HG02885 (cell line): ENCODE results near the gene ANKIB1.
"Not testable (repeated sequence)": the region's sequence is repeated elsewhere in the genome, so short reads cannot be mapped to it uniquely, and the experiment has no call there.

Source experiments
- ATAC-seq: cut with Tn5 transposase; IDR thresholded peaks from one replicate; pipeline ENCODE4 v1.9.1; 2021; ENCODE audit warnings: mild to moderate bottlenecking; ENCODE audit not compliant: unreplicated experiment, poor library complexity

ANKIB1 gene

DNA sequence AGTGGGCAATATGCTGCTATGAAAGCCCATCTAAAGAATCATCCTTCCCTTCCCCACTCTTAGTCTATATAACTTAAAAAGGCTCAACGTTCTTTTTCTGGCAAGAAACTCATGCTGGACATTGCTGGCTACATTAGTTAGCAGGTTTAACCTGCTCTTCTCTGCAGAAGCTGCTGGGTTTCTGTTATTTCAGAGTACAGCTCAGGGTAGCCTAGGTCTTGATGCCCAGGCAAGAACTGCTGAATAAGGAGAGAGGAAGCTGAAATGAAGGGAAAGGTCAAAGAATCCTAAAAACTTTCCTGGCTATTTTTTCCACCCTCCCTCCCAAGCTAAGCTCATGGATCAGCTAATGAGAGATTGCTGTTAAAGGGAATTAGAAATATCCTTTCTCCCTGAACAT, 79.4 kb downstream of the ANKIB1 start:
- no peak for ATAC-seq

DNA sequence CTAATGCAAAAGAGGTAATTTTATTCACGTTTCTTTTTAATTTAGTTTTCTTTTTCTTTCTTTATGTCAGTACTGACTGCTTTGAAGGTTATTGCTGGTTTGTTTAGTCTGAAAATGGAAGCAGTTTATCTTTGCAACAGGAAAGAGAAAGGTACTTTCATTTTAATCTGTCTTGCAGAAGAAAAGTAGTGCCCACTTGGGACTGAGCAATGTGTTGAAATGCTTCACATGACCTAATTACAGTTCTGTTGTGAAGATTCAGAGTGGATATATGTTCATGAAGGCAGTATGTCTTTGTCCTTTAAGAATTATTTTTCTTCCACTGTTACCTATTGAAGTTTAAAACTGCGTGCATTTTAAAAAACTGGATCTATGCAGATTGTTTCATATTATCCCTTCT, 80.1 kb downstream of the ANKIB1 start:
- ATAC-seq: no peak

DNA sequence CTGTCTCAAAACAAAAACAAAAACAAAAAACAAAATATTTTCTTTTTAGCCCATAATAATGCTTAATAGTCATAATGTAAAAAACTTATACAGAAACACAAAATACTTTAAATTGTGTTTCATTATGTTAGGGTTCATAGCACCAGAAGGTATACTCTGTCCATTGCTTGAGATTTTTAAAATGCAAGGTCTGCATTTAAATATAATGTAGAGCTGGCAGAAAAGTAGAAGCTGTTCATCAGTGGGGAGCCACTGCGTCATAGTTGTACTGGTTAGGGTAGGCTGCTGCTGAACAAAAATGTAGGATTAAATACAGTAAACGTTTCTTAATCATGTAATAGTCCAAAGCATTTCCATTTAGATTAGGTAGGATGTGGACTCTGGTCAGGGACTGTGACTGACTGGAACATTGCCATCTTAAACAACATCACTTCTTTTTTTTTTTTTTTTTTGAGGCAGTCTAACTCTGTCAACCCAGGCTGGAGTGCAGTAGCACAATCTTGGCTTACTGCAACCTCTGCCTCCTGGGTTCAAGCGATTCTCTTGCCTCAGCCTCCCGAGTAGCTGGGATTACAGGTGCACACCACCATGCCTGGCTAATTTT, 85.2 kb downstream of the ANKIB1 start:
- ATAC-seq: no peak

DNA sequence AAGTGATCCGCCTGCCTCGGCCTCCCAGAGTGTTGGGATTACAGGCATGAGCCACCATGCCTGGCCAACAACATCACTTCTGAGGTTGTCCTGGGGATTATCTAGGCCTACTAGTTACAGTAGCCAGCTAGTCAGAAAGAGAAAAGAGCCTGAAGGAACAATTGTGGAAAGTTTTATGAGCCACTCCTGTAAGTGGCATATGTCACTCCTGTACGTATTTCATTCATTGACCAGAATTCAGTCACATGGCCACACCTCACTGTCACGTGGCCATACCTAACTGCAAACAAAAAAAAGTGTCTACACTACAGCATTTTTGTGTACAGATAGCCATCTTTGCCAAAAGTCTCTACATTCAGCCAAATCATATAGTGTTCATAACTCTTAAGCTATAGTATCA, 85.7 kb downstream of the ANKIB1 start:
- no peak for ATAC-seq

DNA sequence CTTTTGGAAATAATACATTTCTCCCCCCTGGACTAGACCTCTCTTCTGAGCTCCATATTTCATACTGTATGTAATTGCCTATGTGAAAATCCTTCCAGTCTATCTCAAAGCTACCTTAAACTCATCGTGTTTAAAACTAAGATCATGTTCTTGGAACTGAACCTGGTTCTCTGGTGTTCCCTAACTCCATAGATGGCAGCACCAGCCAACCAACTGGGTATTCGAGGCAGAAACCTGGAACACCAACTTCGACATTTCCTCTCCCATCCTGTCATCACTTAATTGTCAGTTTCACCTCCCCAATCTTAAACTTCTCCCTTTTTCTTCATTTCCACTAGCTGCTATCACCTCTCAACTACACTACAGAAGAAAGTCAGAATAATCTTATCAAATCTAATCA, 87.0 kb downstream of the ANKIB1 start:
- no peak for ATAC-seq

DNA sequence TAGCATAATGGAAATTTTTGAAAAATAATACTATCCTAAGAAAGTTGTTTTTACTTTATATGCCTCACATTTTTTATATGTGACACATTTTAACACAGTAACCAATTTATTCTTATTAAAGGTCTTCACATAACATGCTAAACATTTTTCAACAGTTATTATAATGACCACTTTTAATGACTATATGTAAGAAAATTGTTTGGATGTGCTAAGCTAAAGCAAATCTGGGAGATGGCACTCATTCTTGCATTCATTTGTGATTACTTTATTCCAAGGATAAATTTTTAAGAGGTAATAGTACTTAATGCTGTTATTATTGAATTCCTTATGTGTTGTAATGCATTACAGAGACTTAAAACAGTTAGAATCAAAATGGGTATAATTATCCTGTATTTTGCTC, 88.1 kb downstream of the ANKIB1 start:
- no peak for ATAC-seq

DNA sequence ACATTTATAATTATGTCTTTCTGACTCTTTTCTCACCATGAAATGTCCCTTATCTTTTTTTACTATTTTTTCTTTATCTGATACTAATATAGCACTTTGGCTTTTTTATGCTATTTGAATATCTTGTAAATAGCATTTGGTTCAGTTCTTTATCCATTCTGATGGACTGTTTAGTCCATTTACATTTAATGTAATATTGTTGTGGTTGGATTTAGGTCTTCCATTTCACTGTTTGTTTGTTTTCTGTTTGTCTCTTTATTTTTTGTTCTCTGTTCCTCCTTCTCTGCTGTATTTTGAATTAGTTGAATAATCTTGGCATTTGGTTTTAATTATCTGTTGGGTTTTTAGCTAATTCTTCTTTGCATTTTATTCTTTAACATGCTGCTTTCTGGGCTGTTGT, 89.8 kb downstream of the ANKIB1 start:
- ATAC-seq: no peak

DNA sequence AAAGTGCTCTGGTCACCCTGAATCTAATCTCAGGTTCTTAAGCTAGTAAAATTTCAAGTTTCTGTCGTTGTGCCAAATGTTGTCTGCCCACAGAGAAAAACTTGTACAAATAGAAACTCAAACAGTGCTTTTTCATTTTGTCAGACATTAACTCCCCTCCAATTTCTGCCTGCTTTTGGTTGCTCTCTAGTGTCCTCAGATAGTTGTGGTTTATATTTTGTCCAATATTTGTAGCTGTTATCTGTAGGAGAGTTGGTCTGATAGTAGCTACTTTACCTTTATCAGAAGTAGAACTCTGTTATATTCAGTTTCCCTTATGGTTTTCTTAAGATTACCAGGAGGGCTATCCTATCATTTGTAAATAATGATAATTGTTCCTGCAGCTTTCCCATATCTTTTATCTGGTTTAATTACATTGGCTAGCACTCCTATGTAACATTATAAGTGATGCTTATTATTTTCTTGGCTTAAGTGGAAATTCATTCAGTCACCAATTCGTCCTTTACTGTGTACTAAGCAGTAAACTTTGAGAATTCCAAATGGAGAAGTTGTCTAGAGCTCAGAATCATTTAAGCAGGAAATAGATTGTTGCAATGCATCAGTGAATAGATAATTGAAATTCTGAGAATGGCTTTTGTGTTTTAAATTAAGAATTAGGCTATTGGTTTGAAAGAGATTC, 91.0 kb downstream of the ANKIB1 start:
- ATAC-seq: no peak

DNA sequence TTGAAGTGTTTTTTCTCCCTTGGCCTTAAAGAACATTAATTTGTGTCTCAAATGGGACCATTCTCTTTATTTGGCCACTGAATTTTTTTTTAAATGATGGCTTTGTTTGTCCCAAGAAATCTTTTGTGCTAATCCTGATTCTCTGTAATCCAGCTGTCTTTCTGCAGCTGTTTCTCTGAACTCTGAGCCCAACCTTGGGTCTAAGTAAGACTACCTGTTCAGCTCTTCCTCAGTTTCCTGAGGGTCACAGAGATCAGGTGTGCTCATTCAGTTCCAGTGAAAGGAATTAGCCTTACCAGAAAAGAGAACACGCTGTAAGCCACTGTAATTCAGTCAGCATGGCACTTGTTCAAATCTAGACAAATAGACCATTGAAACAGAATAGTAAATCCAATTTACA, 94.2 kb downstream of the ANKIB1 start:
- no peak for ATAC-seq

DNA sequence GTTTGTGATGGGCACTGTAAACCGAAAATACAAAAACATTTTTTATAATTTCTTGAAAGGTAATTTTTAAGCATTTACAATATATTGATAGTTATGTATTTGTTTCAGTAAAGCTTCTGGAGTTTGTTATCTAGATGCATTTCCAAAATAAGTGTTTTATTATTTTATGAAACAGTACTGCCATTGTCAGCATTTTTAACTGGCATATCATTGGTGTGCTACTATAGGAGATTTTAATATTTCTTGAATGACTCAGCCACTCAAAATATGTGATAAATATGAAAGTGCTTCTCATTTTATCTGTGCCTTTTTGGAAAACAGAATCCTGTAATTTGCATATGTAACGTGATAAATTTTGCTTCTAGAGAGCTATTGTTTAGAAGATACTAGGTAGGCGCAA, 97.9 kb downstream of the ANKIB1 start:
- no peak for ATAC-seq

DNA sequence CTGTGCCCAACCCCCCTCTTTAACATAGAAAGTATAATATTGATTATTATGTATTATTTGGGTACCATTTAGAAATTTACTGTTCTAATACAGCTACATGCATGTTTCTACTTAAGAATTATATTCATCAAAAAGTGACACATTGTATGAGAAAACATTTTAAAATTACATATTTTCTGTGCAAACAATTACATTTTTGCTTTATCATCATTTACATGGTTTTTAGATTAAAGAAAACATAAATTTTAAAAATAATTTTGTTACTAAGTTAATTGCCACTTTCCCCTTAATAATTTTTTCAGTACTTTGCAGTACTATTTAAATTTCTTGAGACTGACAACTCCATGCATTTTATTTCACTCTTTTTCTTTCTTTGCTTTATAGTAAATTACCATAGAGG, 106.2 kb downstream of the ANKIB1 start:
- ATAC-seq: no peak

DNA sequence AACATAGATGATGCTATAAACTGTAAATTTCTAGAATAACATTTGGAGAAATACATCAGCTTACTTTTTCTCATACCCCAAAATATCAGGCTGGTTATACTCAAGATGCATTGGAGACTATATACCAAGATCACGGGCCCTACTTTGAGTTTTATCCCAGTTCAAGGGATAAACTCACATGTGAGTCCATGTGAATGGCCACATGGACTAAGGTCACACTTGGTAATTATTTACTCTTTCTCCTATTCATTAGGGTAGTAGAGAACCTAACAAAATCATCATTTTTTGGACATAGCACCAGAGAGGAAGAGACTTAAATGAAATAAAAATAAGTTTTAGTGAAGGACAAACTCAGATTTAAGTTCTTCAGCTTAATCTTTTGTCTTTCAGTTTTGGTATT, 108.4 kb downstream of the ANKIB1 start:
- no peak for ATAC-seq

DNA sequence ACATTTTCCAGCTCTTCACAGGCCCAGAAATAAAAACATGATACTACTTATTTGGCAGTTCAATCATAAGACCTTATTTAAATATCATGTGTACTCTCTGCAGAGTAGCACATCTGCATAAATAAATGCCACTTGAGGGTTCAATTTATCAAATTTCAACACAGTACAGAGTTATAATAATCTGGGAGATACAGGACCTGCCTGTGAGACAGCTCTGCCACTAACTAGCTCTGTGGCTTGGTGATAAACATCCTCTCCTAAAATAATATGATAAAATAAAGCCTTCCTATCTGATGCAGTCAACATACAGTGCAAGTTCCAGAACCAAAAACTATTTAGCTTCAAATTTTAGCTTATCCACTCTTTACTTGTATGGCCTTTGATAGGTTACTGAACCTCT, 110.6 kb downstream of the ANKIB1 start:
- ATAC-seq: no peak

DNA sequence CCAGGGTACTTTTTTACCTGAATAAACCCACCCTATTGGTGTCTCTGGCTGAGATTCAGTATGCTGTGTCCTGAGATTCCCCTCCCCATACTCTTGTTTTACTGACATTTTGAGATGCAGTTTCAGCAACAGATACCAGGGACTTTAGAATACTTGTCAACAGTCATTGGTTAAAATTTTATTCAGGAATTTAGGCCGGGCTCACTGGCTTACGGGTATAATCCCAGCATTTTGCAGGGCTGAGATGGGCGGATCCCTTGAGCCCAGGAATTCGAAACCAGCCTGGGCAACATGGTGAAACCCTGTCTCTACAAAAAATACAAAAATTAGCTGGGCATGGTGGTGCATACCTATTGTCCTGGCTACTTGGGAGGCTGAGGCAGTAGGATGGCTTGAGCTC, 111.5 kb downstream of the ANKIB1 start:
- no peak for ATAC-seq

DNA sequence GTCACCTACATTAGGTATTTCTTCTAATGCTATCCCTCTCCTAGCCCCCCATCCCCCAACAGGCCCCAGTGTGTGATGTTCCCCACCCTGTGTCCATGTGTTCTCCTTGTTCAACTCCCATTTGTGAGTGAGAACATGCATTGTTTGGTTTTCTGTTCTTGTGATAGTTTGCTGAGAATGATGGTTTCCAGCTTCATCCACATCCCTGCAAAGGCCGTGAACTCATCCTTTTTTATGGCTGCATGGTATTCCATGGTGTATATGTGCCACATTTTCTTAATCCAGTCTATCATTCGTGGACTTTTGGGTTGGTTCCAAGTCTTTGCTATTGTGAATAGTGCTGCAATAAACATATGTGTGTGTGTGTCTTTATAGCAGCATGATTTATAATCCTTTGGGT, 113.4 kb downstream of the ANKIB1 start:
- not testable (repeated sequence) for ATAC-seq

DNA sequence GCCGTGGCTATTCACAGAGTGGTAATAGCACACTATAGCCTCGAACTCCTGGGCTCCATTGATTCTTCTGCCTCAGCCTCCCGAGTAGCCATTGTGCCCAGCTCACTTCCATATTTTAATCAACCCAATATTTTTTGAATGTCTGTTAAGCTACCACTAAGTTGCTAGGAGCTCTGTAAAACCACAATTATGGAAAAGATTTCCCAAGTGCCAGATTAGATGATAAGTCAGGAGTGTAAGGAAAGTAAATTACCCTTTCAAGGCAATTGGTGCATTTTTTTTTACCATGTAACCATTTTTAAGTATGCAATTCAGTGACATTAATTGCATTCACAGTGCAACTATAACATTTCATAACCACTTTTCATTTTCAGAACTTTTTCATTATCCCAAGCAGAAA, 114.0 kb downstream of the ANKIB1 start:
- no peak for ATAC-seq

DNA sequence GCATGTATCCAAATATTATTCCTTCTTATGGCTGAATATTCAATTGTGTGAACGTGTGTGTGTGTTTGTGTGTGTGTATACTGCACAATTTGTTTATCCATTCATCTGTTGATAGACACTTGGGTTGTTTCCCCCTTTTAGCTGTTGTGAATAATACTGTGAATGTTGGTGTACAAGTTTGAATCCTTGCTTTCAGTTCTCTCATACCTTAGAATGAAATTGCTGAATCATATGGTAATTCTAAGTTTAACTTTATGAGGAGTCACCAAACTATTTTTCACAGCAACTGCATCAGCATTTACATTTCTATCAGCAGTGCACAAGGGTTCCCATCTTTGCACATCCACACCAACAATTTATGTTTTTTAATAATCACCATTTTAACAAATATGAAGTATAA, 114.6 kb downstream of the ANKIB1 start:
- no peak for ATAC-seq

DNA sequence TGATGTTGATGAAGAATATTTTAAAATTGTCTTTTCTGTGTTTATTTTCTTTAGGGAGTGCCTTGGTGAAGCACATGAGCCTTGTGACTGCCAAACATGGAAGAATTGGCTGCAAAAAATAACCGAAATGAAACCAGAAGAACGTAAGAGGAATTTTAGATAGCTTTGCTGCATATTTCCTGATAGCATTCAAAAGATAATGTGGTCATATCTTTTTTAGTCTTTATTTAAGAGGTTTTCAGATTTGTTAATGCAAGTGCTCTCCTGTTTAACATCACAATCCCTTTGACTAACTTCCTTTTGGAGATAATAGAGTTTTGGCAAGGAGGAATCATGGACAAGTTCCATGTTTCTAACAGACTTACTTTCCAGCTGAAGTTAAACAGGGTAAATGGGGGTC, 116.4 kb downstream of the ANKIB1 start:
- ATAC-seq: no peak

DNA sequence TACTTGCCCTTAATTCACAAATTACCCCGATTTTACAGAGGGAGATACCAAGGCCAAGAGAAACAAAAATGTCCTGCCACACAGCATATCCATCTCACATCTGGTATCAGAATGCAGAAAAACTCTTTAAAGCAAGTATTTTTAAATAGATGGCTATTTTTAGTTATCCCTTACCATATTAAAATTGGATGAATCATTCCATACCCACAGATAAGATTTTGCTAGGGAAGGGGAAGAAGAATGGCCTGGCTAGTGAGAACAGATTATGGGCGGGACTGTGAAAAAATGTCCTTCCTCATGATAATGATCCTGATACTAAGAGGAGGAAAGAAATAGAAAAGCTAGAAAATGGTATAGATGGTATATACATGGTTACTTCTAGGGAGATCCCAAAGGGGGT, 121.0 kb downstream of the ANKIB1 start:
- ATAC-seq: no peak

DNA sequence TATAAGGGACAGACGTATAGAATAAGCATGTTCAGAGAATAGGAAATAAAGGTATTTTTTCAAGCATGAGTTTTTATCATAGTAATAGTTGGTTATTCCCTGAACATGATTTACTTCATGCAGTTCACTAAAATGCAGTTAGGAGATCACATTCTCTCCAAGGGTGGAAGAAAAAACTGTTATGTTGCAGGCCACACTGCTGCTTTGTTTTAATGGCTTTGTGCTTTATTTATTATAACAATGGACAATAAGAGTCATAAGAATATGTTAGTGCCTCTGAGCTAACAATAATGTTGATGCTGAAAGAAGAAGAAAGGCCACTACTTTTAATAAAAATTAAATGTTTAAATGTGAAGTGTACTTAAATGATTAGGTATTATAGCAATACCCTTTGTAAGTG, 123.0 kb downstream of the ANKIB1 start:
- no peak for ATAC-seq

DNA sequence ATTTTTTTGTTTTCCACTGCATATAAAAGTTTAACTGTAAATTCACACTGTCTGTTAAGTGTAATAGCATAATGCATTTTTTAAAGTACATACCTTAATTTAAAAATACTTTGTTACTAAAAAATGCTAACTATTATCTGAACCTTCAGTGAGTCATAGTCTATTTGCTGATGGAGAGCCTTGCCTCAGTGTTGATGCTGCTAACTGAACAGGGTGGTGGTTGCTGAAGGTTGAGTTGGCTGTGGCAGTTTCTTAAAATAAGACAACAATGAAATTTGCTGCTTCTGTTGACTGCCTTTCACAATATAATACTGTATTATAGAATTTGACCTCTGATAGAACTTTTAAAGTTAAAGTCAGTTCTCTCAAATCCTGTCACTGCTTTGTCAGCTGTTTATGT, 129.2 kb downstream of the ANKIB1 start:
- ATAC-seq: no peak

DNA sequence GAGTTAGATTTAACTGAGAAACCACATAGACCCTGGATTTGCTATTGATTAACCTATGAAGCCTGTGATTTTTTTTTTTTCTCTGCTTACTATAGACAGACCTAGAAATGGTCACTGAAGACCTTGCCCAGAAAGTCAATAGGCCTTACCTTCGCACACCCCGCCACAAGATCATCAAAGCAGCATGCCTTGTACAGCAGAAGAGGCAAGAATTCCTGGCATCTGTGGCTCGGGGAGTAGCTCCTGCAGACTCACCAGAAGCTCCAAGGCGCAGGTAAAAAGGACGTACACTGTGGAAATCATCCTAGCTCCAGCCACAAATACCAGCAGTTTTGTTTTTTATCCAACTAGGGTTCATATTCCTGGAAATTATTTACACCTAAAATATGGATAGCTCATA, 145.3 kb downstream of the ANKIB1 start:
- no peak for ATAC-seq

DNA sequence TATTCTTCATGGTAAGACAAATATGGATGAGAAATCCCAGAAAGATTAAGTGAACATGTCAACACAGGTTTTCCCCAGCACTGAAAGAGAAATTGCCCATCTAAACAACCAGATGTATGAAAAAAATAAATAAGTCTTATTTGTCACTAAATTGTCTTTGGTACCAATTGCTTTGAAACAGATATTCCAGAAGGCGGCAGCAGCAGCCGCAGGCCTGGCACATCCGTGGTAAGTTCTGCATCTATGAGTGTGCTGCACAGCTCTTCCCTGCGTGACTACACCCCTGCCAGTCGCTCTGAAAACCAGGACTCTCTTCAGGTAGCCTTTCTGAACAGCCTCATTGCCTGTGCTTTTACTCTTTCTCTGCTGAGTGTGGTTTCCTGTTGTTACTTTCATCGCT, 151.8 kb downstream of the ANKIB1 start:
- ATAC-seq: no peak
